HEK293 (cell line): ENCODE results near the gene CLVS2.

Experiments used
- CTCF ChIA-PET: fragments of 350-600 bp; formaldehyde crosslinking; extraction: SDS; loops from one replicate; lab custom pipeline; 2021; ENCODE audit warnings: antibody characterized with exemption; lab: Yijun Ruan, JAX
- POLR2A ChIA-PET: fragments of 300-600 bp; formaldehyde crosslinking; extraction: SDS; loops from one replicate; lab custom pipeline; 2020; ENCODE audit warnings: antibody characterized with exemption, inconsistent platforms; lab: Yijun Ruan, JAX
- H3K27ac ChIP-seq: fragments of 200-500 bp; sonication (Bioruptor generic); 2 replicates; pipeline ENCODE4 v1.5.1; 2014; ENCODE audit warnings: low read depth, low read length, control low read depth, inconsistent platforms; ENCODE audit errors: extremely low read depth
- H3K36me3 ChIP-seq, 2 experiments: fragments of 200-500 bp in 1 of 2; sonication (Bioruptor generic) in 1 of 2; 1 replicate in 1 of 2; 2 replicates in 1 of 2; pipeline ENCODE4 v1.5.1; 2014 to 2017; ENCODE audit warnings: inconsistent platforms in 2 of 2, low read length in 2 of 2; ENCODE audit not compliant: control insufficient read depth in 2 of 2, insufficient read depth in 1 of 2
- H3K4me1 ChIP-seq: fragments of 200-500 bp; sonication (Bioruptor generic); 2 replicates; pipeline ENCODE4 v1.5.1; 2014; ENCODE audit warnings: mild to moderate bottlenecking, low read length, inconsistent platforms; ENCODE audit not compliant: control insufficient read depth, insufficient read depth
- H3K4me3 ChIP-seq: 2 replicates; pipeline ENCODE4 v1.5.1; 2011; ENCODE audit warnings: low read depth, mild to moderate bottlenecking, control low read depth, low read length, moderate library complexity
- H3K9me3 ChIP-seq: fragments of 200-500 bp; sonication (Bioruptor generic); 2 replicates; pipeline ENCODE4 v1.5.1; 2014; ENCODE audit warnings: low read depth, low read length, inconsistent platforms; ENCODE audit not compliant: control insufficient read depth, insufficient read depth
- BCL11B ChIP-seq: fragments of 450-650 bp; formaldehyde crosslinking; IDR thresholded peaks from 2 replicates; pipeline ENCODE4 v1.5.1; 2016; ENCODE audit warnings: low read depth, missing biosample characterization, missing genetic modification characterization
- BCL6B ChIP-seq: fragments of 450-650 bp; formaldehyde crosslinking; IDR thresholded peaks from 2 replicates; pipeline ENCODE4 v1.5.1; 2017; ENCODE audit warnings: missing biosample characterization, missing genetic modification characterization
- GFI1B ChIP-seq: fragments of 450-650 bp; formaldehyde crosslinking; IDR thresholded peaks from 2 replicates; pipeline ENCODE4 v1.5.1; 2016; ENCODE audit warnings: missing biosample characterization, missing genetic modification characterization
- HOXD13 ChIP-seq: sonication (generic); formaldehyde crosslinking; IDR thresholded peaks from 2 replicates; pipeline ENCODE4 v1.8.0; 2022; ENCODE audit warnings: missing genetic modification reagents, borderline replicate concordance
- KLF9 ChIP-seq: fragments of 450-650 bp; formaldehyde crosslinking; IDR thresholded peaks from 2 replicates; pipeline ENCODE4 v1.5.1; 2016; ENCODE audit warnings: missing biosample characterization, missing genetic modification characterization, low read depth
- PRDM2 ChIP-seq: fragments of 450-650 bp; formaldehyde crosslinking; IDR thresholded peaks from 2 replicates; pipeline ENCODE4 v1.5.1; 2016; ENCODE audit warnings: missing biosample characterization, missing genetic modification characterization, borderline replicate concordance
- REST ChIP-seq: fragments of 450-650 bp; formaldehyde crosslinking; IDR thresholded peaks from 2 replicates; pipeline ENCODE4 v1.5.1; 2016; ENCODE audit warnings: missing biosample characterization, missing genetic modification characterization
- ZBTB6 ChIP-seq: fragments of 450-650 bp; formaldehyde crosslinking; IDR thresholded peaks from 2 replicates; pipeline ENCODE4 v1.5.1; 2017; ENCODE audit warnings: missing biosample characterization, missing genetic modification characterization
- ZNF133 ChIP-seq: fragments of 450-650 bp; formaldehyde crosslinking; IDR thresholded peaks from 2 replicates; pipeline ENCODE4 v1.5.1; 2016; ENCODE audit warnings: missing biosample characterization, missing genetic modification characterization
- ZNF140 ChIP-seq: fragments of 450-650 bp; formaldehyde crosslinking; IDR thresholded peaks from 2 replicates; pipeline ENCODE4 v1.5.1; 2016; ENCODE audit warnings: missing biosample characterization, missing genetic modification characterization
- ZNF146 ChIP-seq: fragments of 450-650 bp; formaldehyde crosslinking; IDR thresholded peaks from 2 replicates; pipeline ENCODE4 v1.5.1; 2016; ENCODE audit warnings: missing biosample characterization, missing genetic modification characterization
- ZNF155 ChIP-seq: fragments of 450-650 bp; formaldehyde crosslinking; IDR thresholded peaks from 2 replicates; pipeline ENCODE4 v1.5.1; 2016; ENCODE audit warnings: missing biosample characterization, missing genetic modification characterization
- ZNF174 ChIP-seq: fragments of 450-650 bp; formaldehyde crosslinking; IDR thresholded peaks from 2 replicates; pipeline ENCODE4 v1.5.0; 2017; ENCODE audit warnings: missing biosample characterization, mild to moderate bottlenecking, missing genetic modification characterization
- ZNF48 ChIP-seq: fragments of 450-650 bp; formaldehyde crosslinking; IDR thresholded peaks from 2 replicates; pipeline ENCODE4 v1.5.1; 2016; ENCODE audit warnings: missing biosample characterization, missing genetic modification characterization
- ZNF561 ChIP-seq: fragments of 450-650 bp; IDR thresholded peaks from 2 replicates; pipeline ENCODE4 v1.5.1; 2018; ENCODE audit warnings: missing biosample characterization, missing genetic modification characterization, borderline replicate concordance
- ZNF654 ChIP-seq: fragments of 450-650 bp; formaldehyde crosslinking; IDR thresholded peaks from 2 replicates; pipeline ENCODE4 v1.5.1; 2016; ENCODE audit warnings: low read depth, missing biosample characterization, missing genetic modification characterization
- ZNF658 ChIP-seq: fragments of 450-650 bp; formaldehyde crosslinking; IDR thresholded peaks from 2 replicates; pipeline ENCODE4; 2016; ENCODE audit warnings: missing biosample characterization, missing genetic modification characterization
- ZNF677 ChIP-seq: fragments of 450-650 bp; IDR thresholded peaks from 2 replicates; pipeline ENCODE4 v1.5.0; 2018; ENCODE audit warnings: missing biosample characterization, mild to moderate bottlenecking, missing genetic modification characterization, moderate library complexity
- ZNF747 ChIP-seq: fragments of 450-650 bp; formaldehyde crosslinking; IDR thresholded peaks from 2 replicates; pipeline ENCODE4 v1.5.1; 2016; ENCODE audit warnings: missing biosample characterization, missing genetic modification characterization
- ZNF843 ChIP-seq: fragments of 450-650 bp; formaldehyde crosslinking; IDR thresholded peaks from 2 replicates; pipeline ENCODE4 v1.5.1; 2016; ENCODE audit warnings: missing biosample characterization, missing genetic modification characterization

The CLVS2 gene

GRCh38 chr6:123036648-123037047 is 40.6 kb downstream of the CLVS2 start (continued):
- TF ChIP-seq PRDM2 (tag by site-specific recombination) (no peak), ZNF654 (tag by site-specific recombination) (no peak)

GRCh38 chr6:123039431-123039830 is 43.4 kb downstream of the CLVS2 start:
- H3K9me3 ChIP-seq = no peaks in the 10 kb centered on the region
- H3K4me3 ChIP-seq = no peak overlapping the region
- no peak overlapping the region for H3K27ac ChIP-seq
- TF ChIP-seq ZNF133 (tag by site-specific recombination) (no peak), REST (tag by site-specific recombination) (no peak), HOXD13 (CRISPR knock-in tag) (no peak), BCL6B (tag by site-specific recombination) (no peak), GFI1B (tag by site-specific recombination) (no peak), ZNF140 (tag by site-specific recombination) (no peak), ZNF48 (tag by site-specific recombination) (no peak), BCL11B (no peak), ZNF747 (tag by site-specific recombination) (no peak), ZNF677 (no peak), ZBTB6 (no peak), ZNF658 (tag by site-specific recombination) (no peak), ZNF174 (tag by site-specific recombination) (no peak), ZNF155 (tag by site-specific recombination) (no peak), ZNF146 (tag by site-specific recombination) (no peak), KLF9 (tag by site-specific recombination) (no peak), ZNF654 (tag by site-specific recombination) (no peak), ZNF843 (tag by site-specific recombination) (no peak), ZNF561 (tag by site-specific recombination) (no peak)
- H3K4me1 ChIP-seq = no peaks in the 10 kb centered on the region
- H3K36me3 ChIP-seq = no peaks in the 10 kb centered on the region
- ChIA-PET CTCF (interaction anchor here (1.0 kb wide), 1 partner anchor 32 kb away, joined by 3 read pairs; no protein-coding TSS in a partner anchor), POLR2A (no interaction called here)
